ENCODE results near the gene SLC4A7. TPM values are rescaled to one million over a fixed set of nuclear protein-coding genes. Genes with fewer than 3 reads are reported as not detected.

SLC4A7 gene
- total and polyA plus RNA-seq, 10 of the 15 experiments (the other 5 are each of a cell fraction or from before 2014, with no cell fraction given), result 4.4 to 41.4 (median 18.3) TPM

DNA sequence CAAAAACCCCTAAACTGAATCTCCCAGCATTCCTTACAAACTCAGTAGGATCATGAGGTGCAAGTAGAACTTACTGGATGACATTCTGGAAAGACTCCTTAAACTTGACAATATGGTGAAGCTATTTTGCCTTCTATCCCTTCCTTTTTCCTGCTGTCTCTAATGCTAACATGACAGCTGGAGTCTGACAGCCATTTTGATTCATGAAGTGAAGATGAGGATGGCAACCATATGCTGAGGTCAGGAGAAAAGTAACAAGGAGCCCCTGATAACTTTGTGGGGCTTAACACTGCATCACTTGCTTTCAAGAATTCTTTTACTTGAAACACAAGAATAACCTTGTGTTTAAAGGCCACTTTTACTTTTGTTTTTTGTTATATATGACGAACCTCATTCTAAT is 100.0 kb downstream of the SLC4A7 start:
- POLR2A ChIA-PET, result interaction anchor here (0.6 kb wide), 1 partner anchor 26 kb away, joined by 4 read pairs; no protein-coding TSS in a partner anchor
- no peak overlapping the region for H3K4me3 ChIP-seq
- no peak for ATAC-seq

More for the DNA sequence above, 100.0 kb downstream of the SLC4A7 start:
- H2AFZ ChIP-seq (ENCODE audit: control insufficient read depth, low read depth, low read length), result no peak overlapping the region
- no peak overlapping the region for H3K4me2 ChIP-seq (ENCODE audit: control insufficient read depth, insufficient read depth)
- no peaks in the 10 kb centered on the region for H3K27me3 ChIP-seq (replicated peaks in 1 of 2; ENCODE audit: control insufficient read depth in 2 of 2, insufficient read depth in 2 of 2, low read length in 1 of 2)
- in situ Hi-C loops (cut with MboI), result no loop called here
- H3K27ac ChIP-seq (ENCODE audit: control insufficient read depth, insufficient read depth), result no peak overlapping the region
- BruUV-seq (replicated peaks), result no TSS peak
- ChIA-PET SMC1A (ENCODE audit: uncharacterized antibody, unreplicated experiment) (no interaction called here), RAD21 (ENCODE audit: unreplicated experiment) (no interaction called here), CTCF (no interaction called here)
- no peaks in the 10 kb centered on the region for H3K9me3 ChIP-seq (replicated peaks; ENCODE audit: control insufficient read depth, insufficient read depth, low read length)
- H3K4me1 ChIP-seq (ENCODE audit: control insufficient read depth, insufficient read depth, low read length), result no peaks in the 10 kb centered on the region
- H3K79me2 ChIP-seq (ENCODE audit: control insufficient read depth, insufficient read depth, low read length), result no peaks in the 10 kb centered on the region
- H3K9ac ChIP-seq (ENCODE audit: control insufficient read depth, insufficient read depth, low read length), result no peak overlapping the region
- DNase-seq (ENCODE audit: low read depth, low spot score) (no peak), FAIRE-seq (no peak)
- no peaks in the 10 kb centered on the region for H4K20me1 ChIP-seq (ENCODE audit: control insufficient read depth, insufficient read depth)
- WGBS (ENCODE audit: insufficient coverage, insufficient replicate concordance, low lambda C conversion rate, missing lambda C conversion rate), result 93% methylated on average over 1 of the region's 1 CpG
- intact Hi-C loops (cut with micrococcal nuclease; ENCODE audit: unreplicated experiment), result no loop called here
- no peak for TF ChIP-seq NRF1 (conservative IDR thresholded peaks at IDR 0.05; ENCODE audit: low read depth, low read length)
- TF ChIP-seq, protein P1, sequence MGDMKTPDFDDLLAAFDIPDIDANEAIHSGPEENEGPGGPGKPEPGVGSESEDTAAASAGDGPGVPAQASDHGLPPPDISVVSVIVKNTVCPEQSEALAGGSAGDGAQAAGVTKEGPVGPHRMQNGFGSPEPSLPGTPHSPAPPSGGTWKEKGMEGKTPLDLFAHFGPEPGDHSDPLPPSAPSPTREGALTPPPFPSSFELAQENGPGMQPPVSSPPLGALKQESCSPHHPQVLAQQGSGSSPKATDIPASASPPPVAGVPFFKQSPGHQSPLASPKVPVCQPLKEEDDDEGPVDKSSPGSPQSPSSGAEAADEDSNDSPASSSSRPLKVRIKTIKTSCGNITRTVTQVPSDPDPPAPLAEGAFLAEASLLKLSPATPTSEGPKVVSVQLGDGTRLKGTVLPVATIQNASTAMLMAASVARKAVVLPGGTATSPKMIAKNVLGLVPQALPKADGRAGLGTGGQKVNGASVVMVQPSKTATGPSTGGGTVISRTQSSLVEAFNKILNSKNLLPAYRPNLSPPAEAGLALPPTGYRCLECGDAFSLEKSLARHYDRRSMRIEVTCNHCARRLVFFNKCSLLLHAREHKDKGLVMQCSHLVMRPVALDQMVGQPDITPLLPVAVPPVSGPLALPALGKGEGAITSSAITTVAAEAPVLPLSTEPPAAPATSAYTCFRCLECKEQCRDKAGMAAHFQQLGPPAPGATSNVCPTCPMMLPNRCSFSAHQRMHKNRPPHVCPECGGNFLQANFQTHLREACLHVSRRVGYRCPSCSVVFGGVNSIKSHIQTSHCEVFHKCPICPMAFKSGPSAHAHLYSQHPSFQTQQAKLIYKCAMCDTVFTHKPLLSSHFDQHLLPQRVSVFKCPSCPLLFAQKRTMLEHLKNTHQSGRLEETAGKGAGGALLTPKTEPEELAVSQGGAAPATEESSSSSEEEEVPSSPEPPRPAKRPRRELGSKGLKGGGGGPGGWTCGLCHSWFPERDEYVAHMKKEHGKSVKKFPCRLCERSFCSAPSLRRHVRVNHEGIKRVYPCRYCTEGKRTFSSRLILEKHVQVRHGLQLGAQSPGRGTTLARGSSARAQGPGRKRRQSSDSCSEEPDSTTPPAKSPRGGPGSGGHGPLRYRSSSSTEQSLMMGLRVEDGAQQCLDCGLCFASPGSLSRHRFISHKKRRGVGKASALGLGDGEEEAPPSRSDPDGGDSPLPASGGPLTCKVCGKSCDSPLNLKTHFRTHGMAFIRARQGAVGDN (IDR thresholded peaks at IDR 0.05), result no peak
- TF ChIP-seq EGR1 (IDR thresholded peaks at IDR 0.05; ENCODE audit: borderline replicate concordance in 1 of 2, low read depth in 2 of 2, low read length in 2 of 2), result no peak
- H3K36me3 ChIP-seq (ENCODE audit: control insufficient read depth in 2 of 2, insufficient read depth in 2 of 2, low read length in 1 of 2), result peaks cover 0 to 5% of the 10 kb centered on the region in 2 experiments; a peak in 2 of 4 replicates

All from GM12878 (cell line).